GM21528 (cell line): ENCODE results near the gene ITGA11.

Experiments
- ATAC-seq: cut with Tn5 transposase; IDR thresholded peaks from one replicate; pipeline ENCODE4 v1.9.1; 2021; ENCODE audit warnings: mild to moderate bottlenecking, moderate library complexity; ENCODE audit not compliant: unreplicated experiment, low FRiP score

The ITGA11 gene

GRCh38 chr15:68301301-68301700 lies 130.7 kb downstream of the ITGA11 start:
- no peak for ATAC-seq

GRCh38 chr15:68300115-68300940 lies 131.6 kb downstream of the ITGA11 start:
- no peak for ATAC-seq

GRCh38 chr15:68299436-68299835 lies 132.5 kb downstream of the ITGA11 start:
- peak; percentile 16 for ATAC-seq

GRCh38 chr15:68298882-68299381 lies 133.0 kb downstream of the ITGA11 start:
- ATAC-seq, result peak; percentile 85

GRCh38 chr15:68298336-68298735 lies 133.6 kb downstream of the ITGA11 start:
- ATAC-seq, result no peak

- no peak for ATAC-seq
Observed at GRCh38 chr15:68295014-68295805, 136.8 kb downstream of the ITGA11 start.

GRCh38 chr15:68292967-68293366 lies 139.0 kb downstream of the ITGA11 start:
- no peak for ATAC-seq

- ATAC-seq, result no peak
Observed at GRCh38 chr15:68292157-68292781, 139.7 kb downstream of the ITGA11 start.

- no peak for ATAC-seq
Observed at GRCh38 chr15:68290715-68291114, 141.2 kb downstream of the ITGA11 start.

GRCh38 chr15:68289621-68290352 lies 142.2 kb downstream of the ITGA11 start:
- ATAC-seq, result no peak

- ATAC-seq, result no peak
Observed at GRCh38 chr15:68289057-68289456, 142.9 kb downstream of the ITGA11 start.

- ATAC-seq, result no peak
Observed at GRCh38 chr15:68286256-68286655, 145.7 kb downstream of the ITGA11 start.

- no peak for ATAC-seq
Observed at GRCh38 chr15:68285259-68285980, 146.5 kb downstream of the ITGA11 start.

- ATAC-seq, result no peak
Observed at GRCh38 chr15:68284616-68285258, 147.2 kb downstream of the ITGA11 start.

GRCh38 chr15:68283401-68283800 lies 148.6 kb downstream of the ITGA11 start:
- ATAC-seq, result no peak

GRCh38 chr15:68281008-68281407 lies 151.0 kb downstream of the ITGA11 start:
- ATAC-seq, result no peak

GRCh38 chr15:68279779-68280753 lies 151.9 kb downstream of the ITGA11 start:
- no peak for ATAC-seq
